ENCODE data around the gene GJB5.

DNA sequence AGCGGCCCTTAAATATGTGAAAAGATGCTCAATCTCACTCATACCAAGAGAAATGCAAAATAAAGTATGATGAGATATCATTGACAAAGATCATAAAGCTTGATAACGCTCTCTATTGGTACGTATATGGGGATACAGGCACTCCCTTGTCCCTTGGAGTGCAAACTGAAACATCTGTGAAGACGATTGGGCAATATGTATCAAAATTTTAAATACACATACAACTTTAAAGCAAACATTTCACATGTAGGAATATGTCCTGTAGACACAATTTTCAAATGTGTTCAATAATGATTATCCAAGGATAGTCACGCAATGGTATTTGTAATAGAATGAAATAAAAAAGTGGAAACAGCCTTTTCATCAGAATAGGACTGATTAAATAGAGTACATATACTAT is 24.2 kb downstream of the GJB5 start:
- no peak for TF ChIP-seq POLR2A (IDR thresholded peaks at IDR 0.05)
- no peak for TF ChIP-seq CTCF (IDR thresholded peaks at IDR 0.05)
- no peak for TF ChIP-seq EP300 (IDR thresholded peaks at IDR 0.05)
- no peak for TF ChIP-seq POLR2AphosphoS5 (IDR thresholded peaks at IDR 0.05)
